HepG2 (cell line): ENCODE data around the gene PRXL2A. TPM values are rescaled to one million over a fixed set of nuclear protein-coding genes. Genes with fewer than 3 reads are reported as not detected.

Source experiments
- ATF1 ChIP-seq: IDR thresholded peaks from 2 replicates; pipeline ENCODE4 v1.6.1; 2016; ENCODE audit warnings: mild to moderate bottlenecking, control low read depth
- CBX1 ChIP-seq: IDR thresholded peaks from one replicate; pipeline ENCODE4 v1.6.1; 2016; ENCODE audit warnings: antibody characterized with exemption, low read depth
- CSRNP2 ChIP-seq: sonication (generic); formaldehyde crosslinking; conservative IDR thresholded peaks from 2 replicates; pipeline ENCODE4 v1.8.0; 2022; ENCODE audit warnings: low read depth, missing genetic modification reagents
- ELF3 ChIP-seq: IDR thresholded peaks from 2 replicates; pipeline ENCODE4 v1.6.1; 2016; ENCODE audit warnings: missing genetic modification reagents, missing compliant biosample characterization
- EZH2 ChIP-seq: conservative IDR thresholded peaks from 2 replicates; pipeline ENCODE4 v1.6.1; 2012; ENCODE audit warnings: mild to moderate bottlenecking, low read depth, low read length, moderate library complexity
- HHEX ChIP-seq: IDR thresholded peaks from 2 replicates; pipeline ENCODE4 v1.6.1; 2016; ENCODE audit warnings: control low read depth
- MZF1 ChIP-seq: sonication (generic); formaldehyde crosslinking; IDR thresholded peaks from 2 replicates; pipeline ENCODE4 v1.8.1; 2023; ENCODE audit warnings: mild to moderate bottlenecking, missing genetic modification reagents, borderline replicate concordance
- NFKB2 ChIP-seq: sonication (generic); formaldehyde crosslinking; IDR thresholded peaks from 2 replicates; pipeline ENCODE4 v1.4.0; 2020; ENCODE audit warnings: missing genetic modification reagents, borderline replicate concordance
- NR1H2 ChIP-seq: sonication (generic); formaldehyde crosslinking; IDR thresholded peaks from 2 replicates; pipeline ENCODE4 v1.8.1; 2022; ENCODE audit warnings: low read depth, missing genetic modification reagents, borderline replicate concordance
- PRDM4 ChIP-seq: sonication (generic); formaldehyde crosslinking; IDR thresholded peaks from 2 replicates; pipeline ENCODE4 v1.9.0; 2021; ENCODE audit warnings: missing genetic modification reagents, borderline replicate concordance
- SETDB1 ChIP-seq: sonication (generic); formaldehyde crosslinking; IDR thresholded peaks from 2 replicates; pipeline ENCODE4 v1.5.1; 2020; ENCODE audit warnings: missing genetic modification reagents, mild to moderate bottlenecking, borderline replicate concordance
- SIN3B ChIP-seq: fragments of 150-350 bp; IDR thresholded peaks from 2 replicates; pipeline ENCODE4 v1.6.1; 2014; ENCODE audit warnings: low read length
- U2AF1 ChIP-seq: fragments of 200-400 bp; formaldehyde crosslinking; optimal IDR thresholded peaks from 2 replicates; pipeline ENCODE3; 2017; ENCODE audit warnings: mild to moderate bottlenecking, low read depth, low read length
- U2AF2 ChIP-seq: fragments of 200-400 bp; formaldehyde crosslinking; IDR thresholded peaks from 2 replicates; pipeline ENCODE4 v1.6.1; 2017; ENCODE audit warnings: low read depth, mild to moderate bottlenecking, low read length
- ZFAT ChIP-seq: sonication (generic); formaldehyde crosslinking; conservative IDR thresholded peaks from 2 replicates; pipeline ENCODE4 v1.8.1; 2023; ENCODE audit warnings: missing genetic modification reagents, inconsistent platforms
- ZFP62 ChIP-seq: sonication (generic); formaldehyde crosslinking; IDR thresholded peaks from 2 replicates; pipeline ENCODE4 v1.4.0; 2020; ENCODE audit warnings: missing genetic modification reagents
- ZIK1 ChIP-seq: sonication (generic); formaldehyde crosslinking; IDR thresholded peaks from 2 replicates; pipeline ENCODE4 v1.5.0; 2020; ENCODE audit warnings: mild to moderate bottlenecking, low read depth, missing genetic modification reagents, borderline replicate concordance
- ZNF263 ChIP-seq: sonication (generic); formaldehyde crosslinking; IDR thresholded peaks from 2 replicates; pipeline ENCODE4 v1.4.0; 2020; ENCODE audit warnings: missing genetic modification reagents
- ZNF382 ChIP-seq: sonication (generic); formaldehyde crosslinking; IDR thresholded peaks from 2 replicates; pipeline ENCODE4 v1.5.0; 2020; ENCODE audit warnings: missing genetic modification reagents, mild to moderate bottlenecking, borderline replicate concordance
- ZNF446 ChIP-seq: sonication (generic); formaldehyde crosslinking; IDR thresholded peaks from 2 replicates; pipeline ENCODE4 v1.5.0; 2020; ENCODE audit warnings: mild to moderate bottlenecking, missing genetic modification reagents
- ZNF597 ChIP-seq: sonication (generic); formaldehyde crosslinking; IDR thresholded peaks from 2 replicates; pipeline ENCODE4 v1.5.0; 2020; ENCODE audit warnings: missing genetic modification reagents
- ZNF605 ChIP-seq: sonication (generic); formaldehyde crosslinking; IDR thresholded peaks from 2 replicates; pipeline ENCODE4 v1.8.0; 2022; ENCODE audit warnings: mild to moderate bottlenecking, missing genetic modification reagents
- ZNF781 ChIP-seq: sonication (generic); formaldehyde crosslinking; IDR thresholded peaks from 2 replicates; pipeline ENCODE4 v1.5.1; 2020; ENCODE audit warnings: borderline replicate concordance, mild to moderate bottlenecking, missing genetic modification reagents; ENCODE audit errors: not compliant biosample characterization
- polyA plus RNA-seq, 8 experiments: library from polyadenylated mRNA; depleted of rRNA in 3 of 8; stranded (reverse) in 7 of 8; unstranded in 1 of 8; fragments of >200 nt; fragmentation: Illumina TruSeq in 4 of 8; extraction: Trizol in 4 of 8; gene quantifications; 2 replicates each; pipeline versions ENCODE4 v1.2.1 to v1.2.3, GENCODE V29; 2011 to 2016; ENCODE audit warnings: low read depth in 4 of 8, missing spikeins in 1 of 8, mixed read lengths in 1 of 8; ENCODE audit not compliant: insufficient read depth in 1 of 8
- total RNA-seq, 5 experiments: library from RNA; depleted of rRNA; stranded (reverse); fragments of >200 nt; fragmentation: Illumina TruSeq; extraction: Trizol; gene quantifications; 2 replicates each; pipeline ENCODE4 v1.2.3, GENCODE V29; 2016; ENCODE audit warnings: low read depth in 1 of 5
- TF ChIP-seq, protein P1 (sequence below): sonication (generic); formaldehyde crosslinking; IDR thresholded peaks from 2 replicates; pipeline ENCODE4 v1.8.0; 2022; ENCODE audit warnings: missing genetic modification reagents, mild to moderate bottlenecking, inconsistent platforms, borderline replicate concordance
- TF ChIP-seq, protein P2 (sequence below): sonication (generic); formaldehyde crosslinking; IDR thresholded peaks from 2 replicates; pipeline ENCODE4 v1.8.1; 2023; ENCODE audit warnings: mild to moderate bottlenecking, inconsistent platforms, moderate library complexity, missing genetic modification reagents, borderline replicate concordance

The PRXL2A gene
- total and polyA plus RNA-seq, 2 of the 13 experiments (the other 11 are each of a cell fraction or from before 2014, with no cell fraction given), result 43.9 to 79.9 TPM

GRCh38 chr10:80407812-80408241 lies 524 bp upstream of the PRXL2A start (continued):
- TF ChIP-seq CSRNP2 (CRISPR knock-in tag), result no peak
- TF ChIP-seq SIN3B, result no peak
- TF ChIP-seq NR1H2, result no peak
- no peak for TF ChIP-seq PRDM4
- TF ChIP-seq ZNF781 (CRISPR knock-in tag), result peak; percentile 9
- no peak for TF ChIP-seq ZNF382
- TF ChIP-seq ZNF446 (CRISPR knock-in tag), result no peak
- no peak for TF ChIP-seq EZH2
- TF ChIP-seq ZFAT (CRISPR knock-in tag), result no peak
- TF ChIP-seq, protein P1, sequence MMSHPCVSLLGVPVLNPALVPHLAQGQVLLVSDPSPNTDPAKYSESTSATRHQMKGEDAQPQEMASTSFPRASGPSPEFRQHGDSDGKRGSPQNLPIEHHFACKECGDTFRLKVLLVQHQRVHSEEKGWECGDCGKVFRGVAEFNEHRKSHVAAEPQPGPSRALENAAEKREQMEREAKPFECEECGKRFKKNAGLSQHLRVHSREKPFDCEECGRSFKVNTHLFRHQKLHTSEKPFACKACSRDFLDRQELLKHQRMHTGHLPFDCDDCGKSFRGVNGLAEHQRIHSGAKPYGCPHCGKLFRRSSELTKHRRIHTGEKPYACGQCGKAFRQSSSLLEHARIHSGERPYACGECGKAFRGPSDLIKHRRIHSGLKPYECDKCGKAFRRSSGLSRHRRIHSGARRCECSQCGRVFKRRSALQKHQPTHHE (CRISPR knock-in tag), result no peak
- TF ChIP-seq ZNF605 (CRISPR knock-in tag), result no peak
- no peak for TF ChIP-seq ZFP62 (CRISPR knock-in tag)
- no peak for TF ChIP-seq MZF1 (CRISPR knock-in tag)
- TF ChIP-seq ZNF597 (CRISPR knock-in tag), result no peak
- TF ChIP-seq ELF3 (CRISPR knock-in tag), result no peak
- TF ChIP-seq CBX1, result no peak
- no peak for TF ChIP-seq ATF1
- no peak for TF ChIP-seq U2AF2
- TF ChIP-seq U2AF1, result no peak
- TF ChIP-seq SETDB1 (CRISPR knock-in tag), result no peak
- TF ChIP-seq NFKB2 (CRISPR knock-in tag), result no peak
- TF ChIP-seq, protein P2, sequence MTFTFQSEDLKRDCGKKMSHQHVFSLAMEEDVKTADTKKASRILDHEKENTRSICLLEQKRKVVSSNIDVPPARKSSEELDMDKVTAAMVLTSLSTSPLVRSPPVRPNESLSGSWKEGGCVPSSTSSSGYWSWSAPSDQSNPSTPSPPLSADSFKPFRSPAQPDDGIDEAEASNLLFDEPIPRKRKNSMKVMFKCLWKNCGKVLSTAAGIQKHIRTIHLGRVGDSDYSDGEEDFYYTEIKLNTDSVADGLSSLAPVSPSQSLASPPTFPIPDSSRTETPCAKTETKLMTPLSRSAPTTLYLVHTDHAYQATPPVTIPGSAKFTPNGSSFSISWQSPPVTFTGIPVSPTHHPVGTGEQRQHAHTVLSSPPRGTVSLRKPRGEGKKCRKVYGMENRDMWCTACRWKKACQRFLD (CRISPR knock-in tag), result no peak
- no peak for TF ChIP-seq HHEX
- TF ChIP-seq ZIK1, result peak; percentile 14; the same call in 1 of the 2 replicates
- TF ChIP-seq ZNF263, result peak; percentile 9; the same call in 1 of the 2 replicates
